HFFc6 (cell line): ENCODE measurements around the gene CISH. TPM values are rescaled to one million over a fixed set of nuclear protein-coding genes. Genes with fewer than 3 reads are reported as not detected.

Experiments
- DNase-seq: peaks from one replicate; pipeline ENCODE4 v3.0.0-alpha.2; 2018
- H3K27ac Mint-ChIP-seq: 2 replicates; pipeline ENCODE4 v1.8.0; 2020; ENCODE audit warnings: mild to moderate bottlenecking, mixed read lengths
- H3K27me3 Mint-ChIP-seq: 2 replicates; pipeline ENCODE4 v1.8.0; 2021; ENCODE audit warnings: mild to moderate bottlenecking, moderate library complexity, mixed read lengths; ENCODE audit not compliant: insufficient read depth
- H3K36me3 Mint-ChIP-seq: 2 replicates; pipeline ENCODE4 v1.8.0; 2021; ENCODE audit warnings: low read depth, mixed read lengths
- H3K4me1 Mint-ChIP-seq: 2 replicates; pipeline ENCODE4 v1.8.0; 2020; ENCODE audit warnings: low read depth, mixed read lengths
- H3K4me3 Mint-ChIP-seq: 2 replicates; pipeline ENCODE4 v1.8.0; 2020; ENCODE audit warnings: mild to moderate bottlenecking, moderate library complexity, mixed read lengths
- H3K9me3 Mint-ChIP-seq: 2 replicates; pipeline ENCODE4 v1.8.0; 2020; ENCODE audit warnings: mild to moderate bottlenecking, mixed read lengths
- total RNA-seq, 6 experiments: library from RNA; stranded (reverse); fragmentation: NEBNext Ultra II Directional; extraction: Animal tissue kit (Norgen Biotek cat#: 25700); gene quantifications; 2 replicates in 1 of 6; 3 replicates in 5 of 6; pipeline ENCODE4 v1.2.3, GENCODE V29; 2021
- TF ChIP-seq, protein P1 (sequence below): fragments of 200-600 bp; sonication (generic); IDR thresholded peaks from 2 replicates; pipeline ENCODE4 v1.5.0; 2021; ENCODE audit warnings: antibody characterized with exemption, mild to moderate bottlenecking

The CISH gene
- total RNA-seq, 6 experiments from 2014 or later, result 0.84 to 1.4 (median 0.95) TPM

DNA sequence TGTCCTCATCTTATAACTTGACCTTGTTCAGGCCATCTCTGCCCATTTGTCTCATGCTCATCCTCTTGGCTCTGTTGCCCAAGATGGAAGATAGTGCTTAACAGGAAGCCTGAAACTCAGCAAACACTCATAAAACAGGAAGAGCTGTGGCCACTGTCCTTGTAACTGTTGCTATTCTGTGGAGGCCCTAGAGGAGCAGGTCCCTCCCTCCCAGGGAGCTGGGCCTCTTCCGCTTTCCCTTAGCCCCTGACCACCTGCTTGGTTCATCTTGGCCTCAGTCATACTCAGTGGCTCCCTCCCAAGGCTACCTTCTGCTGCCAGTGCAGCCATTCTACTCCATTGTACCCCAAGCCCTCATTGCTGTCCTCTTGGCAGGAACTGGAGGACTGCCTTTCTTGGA lies 8.8 kb upstream of the CISH start:
- no peak for DNase-seq
- no peaks in the 10 kb centered on the region for H3K9me3 Mint-ChIP-seq
- H3K27ac Mint-ChIP-seq, result peak overlapping the region; percentile 47
- TF ChIP-seq, protein P1, sequence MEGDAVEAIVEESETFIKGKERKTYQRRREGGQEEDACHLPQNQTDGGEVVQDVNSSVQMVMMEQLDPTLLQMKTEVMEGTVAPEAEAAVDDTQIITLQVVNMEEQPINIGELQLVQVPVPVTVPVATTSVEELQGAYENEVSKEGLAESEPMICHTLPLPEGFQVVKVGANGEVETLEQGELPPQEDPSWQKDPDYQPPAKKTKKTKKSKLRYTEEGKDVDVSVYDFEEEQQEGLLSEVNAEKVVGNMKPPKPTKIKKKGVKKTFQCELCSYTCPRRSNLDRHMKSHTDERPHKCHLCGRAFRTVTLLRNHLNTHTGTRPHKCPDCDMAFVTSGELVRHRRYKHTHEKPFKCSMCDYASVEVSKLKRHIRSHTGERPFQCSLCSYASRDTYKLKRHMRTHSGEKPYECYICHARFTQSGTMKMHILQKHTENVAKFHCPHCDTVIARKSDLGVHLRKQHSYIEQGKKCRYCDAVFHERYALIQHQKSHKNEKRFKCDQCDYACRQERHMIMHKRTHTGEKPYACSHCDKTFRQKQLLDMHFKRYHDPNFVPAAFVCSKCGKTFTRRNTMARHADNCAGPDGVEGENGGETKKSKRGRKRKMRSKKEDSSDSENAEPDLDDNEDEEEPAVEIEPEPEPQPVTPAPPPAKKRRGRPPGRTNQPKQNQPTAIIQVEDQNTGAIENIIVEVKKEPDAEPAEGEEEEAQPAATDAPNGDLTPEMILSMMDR, result peak; percentile 36; the same call in 1 of the 2 replicates
- H3K4me1 Mint-ChIP-seq, result peaks cover 61% of the 10 kb centered on the region
- H3K27me3 Mint-ChIP-seq, result no peaks in the 10 kb centered on the region; the same call in 1 of the 2 replicates
- peaks cover 26% of the 10 kb centered on the region for H3K36me3 Mint-ChIP-seq
- H3K4me3 Mint-ChIP-seq, result no peak overlapping the region

DNA sequence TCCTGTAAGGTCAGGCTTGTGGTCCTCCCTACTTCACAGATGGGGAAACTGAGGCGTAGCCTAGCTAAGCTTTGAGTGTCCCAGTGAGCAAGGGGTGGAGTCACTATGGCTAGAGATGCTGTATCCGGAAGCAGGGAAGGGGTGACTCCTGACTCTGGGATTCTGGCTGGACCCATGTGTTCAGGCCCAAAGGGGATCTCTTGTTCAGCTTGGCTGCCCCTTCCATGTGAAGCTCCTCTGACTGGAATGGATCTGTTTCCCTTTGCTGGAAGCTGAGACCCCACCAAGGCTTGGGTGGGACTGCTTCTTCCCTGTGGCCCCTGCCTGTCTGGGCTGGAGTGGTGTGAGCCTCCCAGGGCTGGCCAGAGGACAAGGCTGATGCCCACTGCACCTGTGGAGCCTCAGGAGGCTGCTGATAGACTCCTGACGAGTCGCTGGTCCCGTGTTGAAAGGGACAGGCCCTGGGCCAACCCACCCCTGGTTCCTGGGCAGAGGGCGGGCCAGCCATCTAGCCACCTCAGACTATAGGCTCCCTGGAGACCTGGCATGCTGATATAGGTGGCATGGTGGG lies 6.4 kb upstream of the CISH start:
- H3K9me3 Mint-ChIP-seq, result no peaks in the 10 kb centered on the region
- DNase-seq, result peak; percentile 12
- H3K27me3 Mint-ChIP-seq, result no peaks in the 10 kb centered on the region; the same call in 1 of the 2 replicates
- peak overlapping the region; percentile 73 for H3K27ac Mint-ChIP-seq
- H3K4me1 Mint-ChIP-seq, result peaks cover 42% of the 10 kb centered on the region
- H3K4me3 Mint-ChIP-seq, result peak overlapping the region; percentile 89
- TF ChIP-seq, protein P1, result no peak
- peaks cover 13% of the 10 kb centered on the region for H3K36me3 Mint-ChIP-seq

DNA sequence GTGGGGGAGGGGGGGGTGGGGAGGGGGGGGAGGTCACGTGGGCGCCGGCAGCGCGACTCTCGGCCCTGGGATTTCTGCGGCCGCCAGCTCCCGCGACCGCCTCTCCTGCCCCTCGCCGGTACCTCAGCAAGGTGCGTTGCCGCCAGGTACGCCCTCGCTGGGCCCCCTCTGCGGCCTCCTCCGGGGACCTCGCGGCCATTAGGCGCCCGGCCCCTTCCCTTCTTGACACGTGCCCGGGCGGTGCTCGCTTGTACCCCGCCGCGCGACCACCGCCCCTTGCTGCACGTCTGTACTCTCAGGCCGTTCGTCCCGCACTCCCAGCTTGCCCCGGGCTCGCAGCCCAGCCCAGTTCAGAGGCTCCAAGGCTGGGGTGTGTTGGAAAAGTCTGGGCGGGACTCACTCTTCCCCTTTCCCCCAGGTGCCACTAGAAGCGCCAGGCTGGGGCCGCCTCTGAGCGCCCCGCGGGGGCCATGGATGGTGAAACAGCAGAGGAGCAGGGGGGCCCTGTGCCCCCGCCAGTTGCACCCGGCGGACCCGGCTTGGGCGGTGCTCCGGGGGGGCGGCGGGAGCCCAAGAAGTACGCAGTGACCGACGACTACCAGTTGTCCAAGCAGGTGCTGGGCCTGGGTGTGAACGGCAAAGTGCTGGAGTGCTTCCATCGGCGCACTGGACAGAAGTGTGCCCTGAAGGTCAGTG lies 5.7 kb upstream of the CISH start, which contains the start of gene MAPKAPK3:
Gene MAPKAPK3, plus strand, starts transcription at position 56 of the 696 bp plus-strand sequence. Its CDS starts 415 bp downstream, at position 471.
- H3K9me3 Mint-ChIP-seq, result no peaks in the 10 kb centered on the region
- peak within 1 kb of the TSS; percentile 73 for H3K27ac Mint-ChIP-seq
- peaks cover 3% of the 10 kb centered on the region; the same call in 1 of the 2 replicates for H3K27me3 Mint-ChIP-seq
- no peak for DNase-seq
- TF ChIP-seq, protein P1, result peak; percentile 44
- peaks cover 48% of the 10 kb centered on the region for H3K4me1 Mint-ChIP-seq
- H3K4me3 Mint-ChIP-seq, result peak within 1 kb of the TSS; percentile 89
- peaks cover 13% of the 10 kb centered on the region for H3K36me3 Mint-ChIP-seq

DNA sequence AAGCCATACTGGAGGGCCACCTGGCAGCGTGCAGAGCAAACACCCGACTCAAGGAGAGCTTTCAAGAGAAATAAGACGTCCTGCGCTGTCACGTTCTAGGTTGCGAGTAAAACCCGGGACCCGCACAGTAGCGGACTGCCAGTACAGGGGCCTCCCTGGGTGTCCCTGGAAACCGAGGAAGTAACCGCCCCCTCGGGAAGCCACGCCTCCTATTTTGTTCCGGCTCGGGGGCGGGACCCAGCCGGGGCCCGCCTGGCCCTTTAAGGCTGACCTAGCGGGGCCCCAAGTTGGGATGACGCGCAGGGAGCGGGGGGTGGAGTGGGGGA lies 5.2 kb upstream of the CISH start:
- Mint-ChIP-seq H3K9me3 (no peaks in the 10 kb centered on the region), H3K27ac (peak overlapping the region; percentile 62), H3K27me3 (peaks cover 3% of the 10 kb centered on the region; the same call in 1 of the 2 replicates), H3K4me3 (peak overlapping the region; percentile 89), H3K4me1 (peaks cover 52% of the 10 kb centered on the region), H3K36me3 (peaks cover 13% of the 10 kb centered on the region)
- TF ChIP-seq, protein P1, result no peak
- peak; percentile 78 for DNase-seq

DNA sequence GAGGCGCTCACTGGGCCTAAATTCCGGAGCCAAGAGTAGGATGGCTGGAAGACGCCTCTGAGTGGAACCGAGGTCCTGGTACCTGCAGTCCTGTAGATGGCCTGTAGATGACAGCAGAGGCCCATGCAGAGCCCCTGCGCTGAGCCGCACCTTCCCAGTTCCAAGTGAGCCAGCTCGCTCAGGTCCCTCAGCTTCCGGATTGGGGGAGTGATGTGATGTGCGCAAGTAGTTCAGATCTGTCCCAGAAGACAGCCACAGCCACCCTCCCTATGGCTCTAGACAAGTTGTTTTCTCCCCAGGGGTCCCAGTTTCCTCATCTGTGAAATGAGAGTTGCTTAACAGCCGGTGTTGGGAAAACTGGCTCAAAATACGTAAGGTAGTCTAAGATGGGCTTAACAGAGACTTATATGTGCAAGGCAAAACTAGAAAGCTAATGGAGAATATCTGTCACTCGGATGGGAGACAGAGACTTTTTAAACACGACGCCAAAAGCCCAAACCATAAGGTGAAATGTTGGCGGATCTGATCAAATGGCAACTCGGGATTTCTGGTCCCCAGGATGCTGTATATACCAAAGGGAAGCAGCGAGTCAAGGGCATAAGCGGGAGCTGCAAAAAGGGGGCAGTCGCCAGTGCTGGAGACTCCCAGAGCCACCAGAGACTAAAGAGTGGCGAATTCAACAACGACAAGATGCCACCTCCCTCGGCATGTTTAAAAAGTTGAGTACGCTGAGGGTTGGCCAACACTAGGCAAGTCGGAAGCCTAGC lies 4.6 kb upstream of the CISH start:
- peak overlapping the region; percentile 62 for H3K27ac Mint-ChIP-seq
- peaks cover 13% of the 10 kb centered on the region for H3K36me3 Mint-ChIP-seq
- H3K4me1 Mint-ChIP-seq, result peaks cover 52% of the 10 kb centered on the region
- DNase-seq, result peak; percentile 78
- peaks cover 3% of the 10 kb centered on the region; the same call in 1 of the 2 replicates for H3K27me3 Mint-ChIP-seq
- TF ChIP-seq, protein P1, result peak; percentile 96
- H3K4me3 Mint-ChIP-seq, result peak overlapping the region; percentile 89
- no peaks in the 10 kb centered on the region for H3K9me3 Mint-ChIP-seq
